ENCODE results near the gene CALHM3. TPM values are rescaled to one million over a fixed set of nuclear protein-coding genes. Genes with fewer than 3 reads are reported as not detected.

CALHM3 gene
- total RNA-seq, 1 donor from 2014 or later, result not detected

GRCh38 chr10:103512166-103512565 is 33.1 kb upstream of the CALHM3 start:
- no peak overlapping the region for H3K27ac ChIP-seq
- H3K4me3 ChIP-seq, result no peak overlapping the region
- TF ChIP-seq POLR2A (IDR thresholded peaks at IDR 0.05) (no peak), CTCF (IDR thresholded peaks at IDR 0.05) (no peak), POLR2AphosphoS5 (IDR thresholded peaks at IDR 0.05; ENCODE audit: insufficient read depth in 1 of 2, low read depth in 1 of 2) (no peak)
- H3K4me1 ChIP-seq, result peaks cover 9% of the 10 kb centered on the region
- intact Hi-C loops (cut with DNase I), result no loop called here
- no peaks in the 10 kb centered on the region for H3K27me3 ChIP-seq
- DNase-seq (ENCODE audit: extremely low spot score in 2 of 2), result peak in 1 of 2 donors; percentile 77
- H3K9me3 ChIP-seq, result no peaks in the 10 kb centered on the region
- no peaks in the 10 kb centered on the region for H3K36me3 ChIP-seq

- no peak overlapping the region for H3K27ac ChIP-seq
- DNase-seq (ENCODE audit: extremely low spot score in 2 of 2), result peak; percentile 54 to 79
- H3K27me3 ChIP-seq, result no peaks in the 10 kb centered on the region
- H3K36me3 ChIP-seq, result no peaks in the 10 kb centered on the region
- intact Hi-C loops (cut with DNase I), result no loop called here
- TF ChIP-seq CTCF (IDR thresholded peaks at IDR 0.05), result no peak
- TF ChIP-seq POLR2A (IDR thresholded peaks at IDR 0.05), result no peak
- TF ChIP-seq POLR2AphosphoS5 (IDR thresholded peaks at IDR 0.05; ENCODE audit: insufficient read depth in 1 of 2, low read depth in 1 of 2), result no peak
- peaks cover 9% of the 10 kb centered on the region for H3K4me1 ChIP-seq
- H3K4me3 ChIP-seq, result no peak overlapping the region
- no peaks in the 10 kb centered on the region for H3K9me3 ChIP-seq
Observed at GRCh38 chr10:103510791-103511752, 32.0 kb upstream of the CALHM3 start.

- H3K36me3 ChIP-seq, result no peaks in the 10 kb centered on the region
- H3K4me3 ChIP-seq, result no peak overlapping the region
- intact Hi-C loops (cut with DNase I), result no loop called here
- no peaks in the 10 kb centered on the region for H3K27me3 ChIP-seq
- DNase-seq (ENCODE audit: extremely low spot score in 2 of 2), result peak; percentile 79 to 91
- no peak overlapping the region for H3K27ac ChIP-seq
- H3K4me1 ChIP-seq, result peaks cover 9% of the 10 kb centered on the region
- TF ChIP-seq POLR2A (IDR thresholded peaks at IDR 0.05) (no peak), CTCF (IDR thresholded peaks at IDR 0.05) (no peak), POLR2AphosphoS5 (IDR thresholded peaks at IDR 0.05; ENCODE audit: insufficient read depth in 1 of 2, low read depth in 1 of 2) (no peak)
- no peaks in the 10 kb centered on the region for H3K9me3 ChIP-seq
Observed at GRCh38 chr10:103510046-103510685, 31.1 kb upstream of the CALHM3 start.

GRCh38 chr10:103507235-103508191 is 28.5 kb upstream of the CALHM3 start:
- Histone ChIP-seq H3K27ac (no peak overlapping the region), H3K36me3 (no peaks in the 10 kb centered on the region), H3K27me3 (no peaks in the 10 kb centered on the region), H3K4me3 (no peak overlapping the region), H3K9me3 (no peaks in the 10 kb centered on the region), H3K4me1 (peaks cover 8% of the 10 kb centered on the region)
- intact Hi-C loops (cut with DNase I), result no loop called here
- TF ChIP-seq CTCF (IDR thresholded peaks at IDR 0.05) (no peak), POLR2AphosphoS5 (IDR thresholded peaks at IDR 0.05; ENCODE audit: insufficient read depth in 1 of 2, low read depth in 1 of 2) (no peak), POLR2A (IDR thresholded peaks at IDR 0.05) (no peak)
- DNase-seq (ENCODE audit: extremely low spot score in 2 of 2), result peak; percentile 67 to 77
